H1 (cell line): ENCODE data around the gene NRXN2. TPM values are rescaled to one million over a fixed set of nuclear protein-coding genes. Genes with fewer than 3 reads are reported as not detected.

ENCODE experiments used
- E2F6 ChIP-seq: IDR thresholded peaks from 2 replicates; pipeline ENCODE4 v1.6.1; 2012; ENCODE audit warnings: inconsistent platforms
- SP4 ChIP-seq: IDR thresholded peaks from 2 replicates; pipeline ENCODE4 v1.6.1; 2012; ENCODE audit warnings: low read length, inconsistent platforms
- polyA plus RNA-seq, 7 experiments: library from polyadenylated mRNA; depleted of rRNA in 3 of 7; stranded (reverse) in 5 of 7; unstranded in 2 of 7; fragments of >200 nt in 5 of 7; fragments of 200-250 nt in 2 of 7; gene quantifications; 1 replicate in 5 of 7; 2 replicates in 1 of 7; 4 replicates in 1 of 7; pipeline versions ENCODE4 v1.2.1 to v1.2.3, GENCODE V29; 2011 to 2013; ENCODE audit warnings: missing spikeins in 2 of 7, mixed read lengths in 2 of 7
- total RNA-seq: library from RNA; stranded (reverse); fragmentation: NEBNext Ultra II Directional; extraction: Animal tissue kit (Norgen Biotek cat#: 25700); gene quantifications from 2 replicates; pipeline ENCODE4 v1.2.1, GENCODE V29; 2021

NRXN2 gene
- total and polyA plus RNA-seq, 2 of the 8 experiments (the other 6 are each of a cell fraction or from before 2014, with no cell fraction given): 1.3 to 11.5 TPM

GRCh38 chr11:64713016-64713707 is 9.8 kb downstream of the NRXN2 start (continued):
- TF ChIP-seq SP4 (no peak), E2F6 (peak; percentile 58; the same call in 1 of the 2 replicates)
